Stimulated activated CD4-positive, alpha-beta T cell treated with anti-CD3 and anti-CD28 coated beads, TNF-alpha, amount 100 ng/mL, for 1 hour (primary cell): ENCODE data around the gene ADARB2.

Source experiments
- DNase-seq, 3 donors: peaks; one replicate each; pipeline ENCODE4 v3.0.0-alpha.2; 2020; ENCODE audit warnings: low read depth in 3 of 3, low spot score in 1 of 3

The ADARB2 gene

GRCh38 chr10:1687190-1687589 lies 50.1 kb downstream of the ADARB2 start:
- no peak for DNase-seq

- DNase-seq, result no peak
Measured at GRCh38 chr10:1686491-1686749, 50.9 kb downstream of the ADARB2 start.

- DNase-seq, result no peak
Measured at GRCh38 chr10:1685699-1686490, 51.4 kb downstream of the ADARB2 start.

GRCh38 chr10:1684991-1685390 lies 52.3 kb downstream of the ADARB2 start:
- no peak for DNase-seq

DNA sequence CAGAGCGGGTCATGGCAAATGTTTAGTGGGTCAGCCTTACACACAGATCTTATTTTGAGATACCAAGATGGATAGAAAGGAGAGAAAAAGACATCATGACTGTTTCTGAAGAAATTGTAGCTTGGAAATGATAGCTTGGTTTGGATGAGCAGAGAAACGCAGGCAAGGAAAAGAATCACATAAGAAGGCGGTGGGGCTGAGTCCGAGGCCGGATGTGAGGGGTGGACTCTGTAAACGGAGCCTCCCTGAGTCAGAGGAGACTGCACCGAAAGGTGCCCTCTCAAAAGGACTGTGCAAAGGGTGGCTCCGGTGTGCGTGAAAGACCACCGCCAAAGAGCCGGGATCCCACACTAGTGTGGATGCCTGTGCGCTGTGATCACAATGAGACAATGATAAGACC lies 53.7 kb downstream of the ADARB2 start:
- no peak for DNase-seq

DNA sequence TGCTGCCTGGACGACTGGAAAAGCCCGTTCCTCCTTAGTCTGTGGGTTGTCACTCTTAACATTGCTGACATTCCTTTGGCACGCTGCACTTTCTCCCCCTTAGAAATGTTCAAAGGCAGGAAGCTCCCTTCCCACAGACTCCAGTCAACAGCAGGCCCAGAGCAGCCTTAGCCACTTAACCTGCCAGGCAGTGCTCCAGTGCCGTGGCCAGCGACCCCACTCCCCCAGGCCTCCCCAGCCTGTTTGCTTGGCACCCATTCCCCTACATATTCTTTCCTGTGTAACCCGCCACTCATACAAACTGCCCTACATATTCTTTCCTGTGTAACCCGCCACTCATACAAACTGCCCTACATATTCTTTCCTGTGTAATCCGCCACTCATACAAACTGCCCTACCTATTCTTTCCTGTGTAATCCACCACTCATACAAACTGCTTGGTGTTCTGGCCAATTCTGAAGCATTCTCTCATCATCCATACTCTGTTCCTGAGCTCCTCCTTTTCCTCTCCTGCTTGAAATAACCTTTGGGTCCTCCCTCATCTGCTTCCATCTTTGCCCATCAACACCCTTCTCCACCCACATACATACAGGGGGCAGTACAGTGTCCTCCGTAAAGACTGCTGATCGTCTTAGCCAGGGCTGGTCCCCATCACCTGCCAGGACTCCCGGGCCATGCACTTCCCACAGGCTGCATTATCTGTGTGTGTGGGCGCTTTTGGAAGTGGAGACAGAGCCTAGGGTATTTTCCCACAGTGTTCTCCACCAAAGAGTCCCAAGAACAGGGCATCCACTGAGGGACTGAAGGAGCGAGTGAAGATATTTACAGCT lies 57.3 kb downstream of the ADARB2 start:
- no peak for DNase-seq

DNA sequence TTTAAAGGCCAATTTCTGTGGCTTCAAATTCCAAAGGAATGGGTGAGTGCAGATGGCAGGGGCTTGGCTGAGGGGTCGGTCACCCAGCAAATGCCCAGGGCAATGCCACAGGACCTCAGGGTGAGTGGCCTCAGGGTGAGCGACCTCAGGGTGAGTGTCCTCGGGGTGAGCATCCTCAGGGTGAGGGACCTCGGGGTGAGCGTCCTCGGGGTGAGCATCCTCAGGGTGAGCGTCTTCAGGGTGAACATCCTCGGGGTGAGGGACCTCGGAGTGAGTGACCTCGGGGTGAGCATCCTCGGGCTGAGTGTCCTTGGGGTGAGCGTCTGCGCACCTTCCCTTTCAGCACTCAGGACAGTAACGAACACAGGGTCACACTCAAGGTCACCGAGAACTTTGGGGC lies 59.2 kb downstream of the ADARB2 start:
- DNase-seq, result no peak

GRCh38 chr10:1677307-1677939 lies 59.9 kb downstream of the ADARB2 start:
- DNase-seq, result no peak

GRCh38 chr10:1674501-1674900 lies 62.8 kb downstream of the ADARB2 start:
- no peak for DNase-seq

DNA sequence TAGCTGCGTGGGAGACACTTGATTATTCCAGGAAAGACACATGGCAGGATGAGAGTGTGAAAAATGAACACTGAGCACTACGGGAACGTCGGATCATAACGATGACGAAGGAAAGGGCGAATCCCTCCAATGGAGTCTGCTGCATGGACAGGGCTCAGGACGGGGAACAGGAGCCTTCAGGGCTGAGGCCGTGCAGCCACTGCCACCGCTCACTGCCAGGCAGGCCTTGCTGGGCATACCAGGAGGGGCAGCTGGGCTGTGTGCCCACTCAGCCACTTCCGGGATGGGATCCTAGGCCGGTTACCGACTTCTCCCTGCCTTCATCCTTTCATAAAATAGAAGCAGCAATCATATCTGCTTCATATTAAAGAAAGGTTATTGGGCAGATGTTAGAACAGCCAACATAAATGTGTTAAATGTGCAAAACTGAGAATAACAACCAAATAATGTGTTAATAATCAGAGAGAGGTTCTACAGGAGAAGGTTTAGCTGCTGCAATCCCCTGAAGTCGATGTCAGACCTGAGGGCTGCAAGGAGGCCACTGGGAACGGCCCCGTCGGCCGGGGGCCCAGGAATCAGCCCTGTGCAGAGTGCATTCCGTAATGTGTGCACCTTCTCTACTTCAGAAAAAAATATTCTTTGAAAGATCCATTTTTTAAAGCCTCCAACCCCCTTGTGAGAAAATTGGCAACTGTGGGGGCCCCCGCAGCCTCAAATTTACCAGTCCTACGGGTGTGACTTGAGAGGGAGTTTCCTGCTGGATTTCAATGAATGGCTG lies 63.6 kb downstream of the ADARB2 start:
- no peak for DNase-seq

GRCh38 chr10:1672001-1672781 lies 65.1 kb downstream of the ADARB2 start:
- no peak for DNase-seq

DNA sequence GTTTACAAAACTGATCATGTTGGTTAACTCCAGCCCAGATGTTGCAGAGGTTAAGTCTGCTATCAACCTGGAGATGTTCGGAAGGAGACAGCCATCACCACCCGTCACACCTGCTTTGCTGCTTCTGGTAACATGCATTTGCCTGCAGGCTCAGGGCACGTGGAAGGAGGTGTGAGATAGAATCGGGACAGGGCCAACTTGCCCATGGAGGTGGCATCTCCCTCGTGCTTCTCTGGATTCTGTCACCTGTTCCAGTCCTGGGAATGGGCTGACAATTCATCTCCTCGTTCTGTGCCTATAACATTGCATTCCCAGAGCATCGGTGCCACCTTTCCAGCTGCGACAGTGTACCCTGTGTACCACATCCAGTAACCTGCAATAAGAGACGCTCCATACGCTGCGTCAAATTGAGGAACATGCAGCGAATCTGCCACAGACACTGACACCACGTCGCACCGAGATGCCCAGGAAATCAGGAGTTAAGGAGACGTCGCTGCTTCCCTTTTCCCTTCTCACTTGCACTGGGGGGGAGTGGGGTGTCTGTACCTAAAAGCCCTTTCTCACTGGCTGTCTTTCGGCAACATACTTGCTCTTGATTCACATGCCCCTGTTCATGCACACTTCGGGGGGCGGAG lies 65.8 kb downstream of the ADARB2 start:
- no peak for DNase-seq

GRCh38 chr10:1670541-1671365 lies 66.6 kb downstream of the ADARB2 start:
- DNase-seq, result no peak

- DNase-seq, result no peak
Measured at GRCh38 chr10:1669433-1669832, 67.9 kb downstream of the ADARB2 start.

GRCh38 chr10:1668399-1668798 lies 68.9 kb downstream of the ADARB2 start:
- no peak for DNase-seq

GRCh38 chr10:1667392-1667791 lies 69.9 kb downstream of the ADARB2 start:
- DNase-seq, result no peak

GRCh38 chr10:1666147-1666546 lies 71.2 kb downstream of the ADARB2 start:
- DNase-seq, result no peak

GRCh38 chr10:1665681-1666080 lies 71.6 kb downstream of the ADARB2 start:
- no peak for DNase-seq

GRCh38 chr10:1665021-1665661 lies 72.2 kb downstream of the ADARB2 start:
- no peak for DNase-seq
